ENCODE measurements around the gene NKTR. TPM values are rescaled to one million over a fixed set of nuclear protein-coding genes. Genes with fewer than 3 reads are reported as not detected.

The NKTR gene
- total and polyA plus RNA-seq, 9 of the 15 experiments (the other 6 are each of a cell fraction or from before 2014, with no cell fraction given) = 19.7 to 123 (median 92.6) TPM

GRCh38 chr3:42696356-42697288 lies 96.1 kb downstream of the NKTR start:
- WGBS (ENCODE audit: insufficient coverage, low coverage, missing lambda C conversion rate) = 1% methylated on average over 19 of the region's 19 CpGs
- Histone ChIP-seq H4K20me1 (replicated peaks; ENCODE audit: control insufficient read depth, insufficient read depth, low read length) (peaks cover 17% of the 10 kb centered on the region), H3K9me3 (replicated peaks; ENCODE audit: control insufficient read depth, insufficient read depth, low read depth, low read length) (no peaks in the 10 kb centered on the region), H3K9me1 (ENCODE audit: control insufficient read depth, insufficient read depth, low read length) (no peaks in the 10 kb centered on the region), H3K36me3 (ENCODE audit: control insufficient read depth, insufficient read depth, low read length) (no peaks in the 10 kb centered on the region), H3K4me2 (ENCODE audit: insufficient read depth, low read length) (no peak overlapping the region), H2AFZ (ENCODE audit: low read depth, low read length) (no peak overlapping the region), H3K27ac (ENCODE audit: extremely low read depth, low read depth, low read length) (no peak overlapping the region), H3K27me3 (ENCODE audit: control insufficient read depth in 2 of 2, insufficient read depth in 2 of 2, low read length in 2 of 2) (peaks cover 9 to 56% of the 10 kb centered on the region in 2 experiments; a peak in 4 of 5 replicates), H3K4me3 (no peak overlapping the region), H3K79me2 (ENCODE audit: control insufficient read depth, insufficient read depth, low read length) (no peaks in the 10 kb centered on the region), H3K4me1 (replicated peaks in 1 of 2; ENCODE audit: control insufficient read depth in 2 of 2, insufficient read depth in 2 of 2, low read length in 2 of 2) (peaks cover 0 to 5% of the 10 kb centered on the region in 2 experiments; a peak in 1 of 5 replicates), H3K9ac (ENCODE audit: insufficient read depth in 1 of 2, low read depth in 2 of 2, low read length in 2 of 2) (no peak overlapping the region)
- no TSS peak for BruUV-seq (replicated peaks)
- peak in 1 of 4 experiments; percentile 6 for DNase-seq (ENCODE audit: extremely low read depth in 1 of 4, low spot score in 3 of 4)
- intact Hi-C loops (cut with micrococcal nuclease) (no loop called here), in situ Hi-C loops (cut with MboI) (no loop called here)
- CTCF ChIA-PET (ENCODE audit: low intra/inter-chr PET ratio) = no interaction called here
- TF ChIP-seq CGGBP1 (CRISPR knock-in tag; IDR thresholded peaks at IDR 0.05) = no peak
- TF ChIP-seq ZNF408 (CRISPR knock-in tag; IDR thresholded peaks at IDR 0.05; ENCODE audit: low read depth) = no peak
- no peak for TF ChIP-seq XRCC3 (IDR thresholded peaks at IDR 0.05)
- TF ChIP-seq TCF3 (CRISPR knock-in tag; IDR thresholded peaks at IDR 0.05) = no peak
- TF ChIP-seq, protein P1, sequence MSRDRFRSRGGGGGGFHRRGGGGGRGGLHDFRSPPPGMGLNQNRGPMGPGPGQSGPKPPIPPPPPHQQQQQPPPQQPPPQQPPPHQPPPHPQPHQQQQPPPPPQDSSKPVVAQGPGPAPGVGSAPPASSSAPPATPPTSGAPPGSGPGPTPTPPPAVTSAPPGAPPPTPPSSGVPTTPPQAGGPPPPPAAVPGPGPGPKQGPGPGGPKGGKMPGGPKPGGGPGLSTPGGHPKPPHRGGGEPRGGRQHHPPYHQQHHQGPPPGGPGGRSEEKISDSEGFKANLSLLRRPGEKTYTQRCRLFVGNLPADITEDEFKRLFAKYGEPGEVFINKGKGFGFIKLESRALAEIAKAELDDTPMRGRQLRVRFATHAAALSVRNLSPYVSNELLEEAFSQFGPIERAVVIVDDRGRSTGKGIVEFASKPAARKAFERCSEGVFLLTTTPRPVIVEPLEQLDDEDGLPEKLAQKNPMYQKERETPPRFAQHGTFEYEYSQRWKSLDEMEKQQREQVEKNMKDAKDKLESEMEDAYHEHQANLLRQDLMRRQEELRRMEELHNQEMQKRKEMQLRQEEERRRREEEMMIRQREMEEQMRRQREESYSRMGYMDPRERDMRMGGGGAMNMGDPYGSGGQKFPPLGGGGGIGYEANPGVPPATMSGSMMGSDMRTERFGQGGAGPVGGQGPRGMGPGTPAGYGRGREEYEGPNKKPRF (IDR thresholded peaks at IDR 0.05; ENCODE audit: low read depth, low read length) = no peak
- TF ChIP-seq SMAD1 (IDR thresholded peaks at IDR 0.05; ENCODE audit: low read depth, low read length, partially characterized antibody) = no peak
- no peak for TF ChIP-seq ZSCAN29 (IDR thresholded peaks at IDR 0.05)
- no peak for TF ChIP-seq KLF13 (tag; IDR thresholded peaks at IDR 0.05; ENCODE audit: borderline replicate concordance, low read depth)
- FAIRE-seq = no peak
- no peak for ATAC-seq
- POLR2A ChIA-PET = interaction anchor here (0.6 to 0.8 kb wide), 3 partner anchors 10 to 161 kb away, joined by 3 to 4 read pairs (median 3); no protein-coding TSS in a partner anchor

Measured in K562 (cell line).